ENCODE results near the gene LOXL4. TPM values are rescaled to one million over a fixed set of nuclear protein-coding genes. Genes with fewer than 3 reads are reported as not detected.

The LOXL4 gene
- total RNA-seq, 1 experiment from 2014 or later: 0.13 TPM

GRCh38 chr10:98313598-98313997 lies 45.6 kb upstream of the LOXL4 start:
- no peak overlapping the region for H3K27ac Mint-ChIP-seq
- no CpG with 5 or more reads among the region's 3 CpGs for WGBS (ENCODE audit: extremely low coverage, insufficient read length, low lambda C conversion rate)

More at GRCh38 chr10:98313598-98313997, 45.6 kb upstream of the LOXL4 start:
- TF ChIP-seq CTCF (conservative IDR thresholded peaks at IDR 0.05): no peak
- Histone ChIP-seq H3K14ac (ENCODE audit: insufficient read depth, low read length) (no peak overlapping the region), H3K9ac (ENCODE audit: extremely low read depth, insufficient read length, low read length) (no peak overlapping the region), H3K56ac (ENCODE audit: insufficient read length, low read depth, low read length) (no peak overlapping the region), H3K79me1 (ENCODE audit: insufficient read depth, low read depth, low read length, poor library complexity, severe bottlenecking) (no peaks in the 10 kb centered on the region), H3K27ac (ENCODE audit: insufficient read length, low read depth, low read length) (no peak overlapping the region), H2BK120ac (ENCODE audit: low read depth, low read length, poor library complexity, severe bottlenecking) (no peak overlapping the region), H3K4me1 (ENCODE audit: insufficient read depth, low read length) (no peaks in the 10 kb centered on the region), H3K23ac (ENCODE audit: insufficient read length, low read depth, low read length) (no peak overlapping the region), H3K4ac (ENCODE audit: low read depth, low read length) (no peak overlapping the region), H2BK15ac (ENCODE audit: low read depth, low read length) (no peak overlapping the region), H2AFZ (ENCODE audit: low read length) (no peak overlapping the region), H3K18ac (ENCODE audit: insufficient read length, low read depth, low read length) (no peak overlapping the region), H4K91ac (ENCODE audit: insufficient read length, low read depth, low read length) (no peak overlapping the region), H2BK5ac (ENCODE audit: insufficient read length, low read length) (no peak overlapping the region), H4K5ac (ENCODE audit: insufficient read length, low read depth, low read length) (no peak overlapping the region), H3K27me3 (ENCODE audit: insufficient read depth, low read length) (no peaks in the 10 kb centered on the region), H3T11ph (ENCODE audit: low read length) (no peak overlapping the region), H3K4me2 (ENCODE audit: insufficient read depth, insufficient read length, low read length) (no peak overlapping the region), H3K79me2 (ENCODE audit: insufficient read depth, low read length) (no peaks in the 10 kb centered on the region), H3K9me3 (ENCODE audit: control insufficient read depth, low read depth, low read length) (no peaks in the 10 kb centered on the region), H4K20me1 (ENCODE audit: control insufficient read depth, insufficient read depth, insufficient read length) (no peaks in the 10 kb centered on the region), H3K23me2 (ENCODE audit: insufficient read length, low read depth, low read length, poor library complexity, severe bottlenecking) (peaks cover 3% of the 10 kb centered on the region), H2AK5ac (ENCODE audit: insufficient read length, low read length) (no peak overlapping the region), H2BK20ac (ENCODE audit: low read depth, low read length, poor library complexity, severe bottlenecking) (no peak overlapping the region), H4K8ac (replicated peaks; ENCODE audit: insufficient read length, low read depth, low read length) (no peak overlapping the region), H2BK12ac (ENCODE audit: insufficient read length, low read depth, low read length) (no peak overlapping the region)
- Mint-ChIP-seq H3K36me3 (ENCODE audit: insufficient read depth in 1 of 3, low read depth in 3 of 3) (no peaks in the 10 kb centered on the region), H3K4me1 (peaks cover 11 to 13% of the 10 kb centered on the region in 2 experiments), H3K27me3 (ENCODE audit: low read depth) (peaks cover 2% of the 10 kb centered on the region; the same call in 1 of the 2 replicates), H3K4me3 (no peak overlapping the region), H3K9me3 (no peaks in the 10 kb centered on the region)
- no peak for DNase-seq

Measured in H9 (cell line).